ENCODE data around the gene DEPP1. TPM values are rescaled to one million over a fixed set of nuclear protein-coding genes. Genes with fewer than 3 reads are reported as not detected.

Gene DEPP1
- total RNA-seq, 2 experiments from 2014 or later = 0.12 to 0.49 TPM

- no peak for DNase-seq
- peaks cover 22% of the 10 kb centered on the region for H3K4me1 Mint-ChIP-seq
- no peaks in the 10 kb centered on the region for H3K9me3 Mint-ChIP-seq
- no peak overlapping the region for H3K4me3 Mint-ChIP-seq
- H3K27me3 Mint-ChIP-seq = no peaks in the 10 kb centered on the region
- no peaks in the 10 kb centered on the region for H3K36me3 Mint-ChIP-seq
- no peak overlapping the region for H3K27ac Mint-ChIP-seq
Measured at GRCh38 chr10:44976352-44977198, 2.0 kb downstream of the DEPP1 start.

- Mint-ChIP-seq H3K4me3 (no peak overlapping the region), H3K27me3 (no peaks in the 10 kb centered on the region), H3K36me3 (no peaks in the 10 kb centered on the region), H3K4me1 (peaks cover 22% of the 10 kb centered on the region), H3K27ac (no peak overlapping the region), H3K9me3 (no peaks in the 10 kb centered on the region)
- DNase-seq = no peak
Measured at GRCh38 chr10:44975431-44976331, 2.9 kb downstream of the DEPP1 start.

GRCh38 chr10:44974628-44975430, 3.8 kb downstream of the DEPP1 start:
- H3K9me3 Mint-ChIP-seq = no peaks in the 10 kb centered on the region
- no peaks in the 10 kb centered on the region for H3K27me3 Mint-ChIP-seq
- H3K4me1 Mint-ChIP-seq = peaks cover 20% of the 10 kb centered on the region
- DNase-seq = peak; percentile 79
- peak overlapping the region; percentile 73 for H3K4me3 Mint-ChIP-seq
- peak overlapping the region; percentile 73 for H3K27ac Mint-ChIP-seq
- H3K36me3 Mint-ChIP-seq = no peaks in the 10 kb centered on the region

- H3K27ac Mint-ChIP-seq = peak overlapping the region; percentile 73
- H3K4me3 Mint-ChIP-seq = peak overlapping the region; percentile 73
- H3K36me3 Mint-ChIP-seq = no peaks in the 10 kb centered on the region
- no peak for DNase-seq
- no peaks in the 10 kb centered on the region for H3K9me3 Mint-ChIP-seq
- H3K4me1 Mint-ChIP-seq = peaks cover 21% of the 10 kb centered on the region
- no peaks in the 10 kb centered on the region for H3K27me3 Mint-ChIP-seq
Measured at GRCh38 chr10:44974082-44974627, 4.5 kb downstream of the DEPP1 start.

GRCh38 chr10:44973323-44974081, 5.1 kb downstream of the DEPP1 start:
- H3K4me3 Mint-ChIP-seq = no peak overlapping the region
- peaks cover 28% of the 10 kb centered on the region for H3K4me1 Mint-ChIP-seq
- no peaks in the 10 kb centered on the region for H3K9me3 Mint-ChIP-seq
- no peaks in the 10 kb centered on the region for H3K36me3 Mint-ChIP-seq
- H3K27me3 Mint-ChIP-seq = no peaks in the 10 kb centered on the region
- H3K27ac Mint-ChIP-seq = peak overlapping the region; percentile 38
- no peak for DNase-seq

GRCh38 chr10:44972874-44973306, 5.7 kb downstream of the DEPP1 start:
- Mint-ChIP-seq H3K4me3 (no peak overlapping the region), H3K27me3 (no peaks in the 10 kb centered on the region), H3K9me3 (no peaks in the 10 kb centered on the region), H3K27ac (peak overlapping the region; percentile 38), H3K36me3 (no peaks in the 10 kb centered on the region), H3K4me1 (peaks cover 34% of the 10 kb centered on the region)
- no peak for DNase-seq

GRCh38 chr10:44971935-44972757, 6.5 kb downstream of the DEPP1 start:
- Mint-ChIP-seq H3K4me1 (peaks cover 41% of the 10 kb centered on the region), H3K27me3 (no peaks in the 10 kb centered on the region), H3K4me3 (no peak overlapping the region), H3K36me3 (no peaks in the 10 kb centered on the region), H3K9me3 (no peaks in the 10 kb centered on the region), H3K27ac (no peak overlapping the region)
- DNase-seq = no peak

- H3K9me3 Mint-ChIP-seq = no peaks in the 10 kb centered on the region
- peaks cover 41% of the 10 kb centered on the region for H3K4me1 Mint-ChIP-seq
- H3K27ac Mint-ChIP-seq = no peak overlapping the region
- no peaks in the 10 kb centered on the region for H3K36me3 Mint-ChIP-seq
- H3K4me3 Mint-ChIP-seq = no peak overlapping the region
- H3K27me3 Mint-ChIP-seq = no peaks in the 10 kb centered on the region
- no peak for DNase-seq
Measured at GRCh38 chr10:44971434-44971833, 7.2 kb downstream of the DEPP1 start.

- peaks cover 44% of the 10 kb centered on the region for H3K4me1 Mint-ChIP-seq
- H3K27ac Mint-ChIP-seq = no peak overlapping the region
- no peak for DNase-seq
- no peaks in the 10 kb centered on the region for H3K36me3 Mint-ChIP-seq
- H3K27me3 Mint-ChIP-seq = no peaks in the 10 kb centered on the region
- H3K9me3 Mint-ChIP-seq = no peaks in the 10 kb centered on the region
- no peak overlapping the region for H3K4me3 Mint-ChIP-seq
Measured at GRCh38 chr10:44970812-44971395, 7.7 kb downstream of the DEPP1 start.

- Mint-ChIP-seq H3K4me1 (peaks cover 52% of the 10 kb centered on the region), H3K9me3 (no peaks in the 10 kb centered on the region), H3K27me3 (no peaks in the 10 kb centered on the region), H3K36me3 (no peaks in the 10 kb centered on the region), H3K27ac (no peak overlapping the region), H3K4me3 (no peak overlapping the region)
- DNase-seq = no peak
Measured at GRCh38 chr10:44969854-44970253, 8.8 kb downstream of the DEPP1 start.

GRCh38 chr10:44968500-44969400, 9.9 kb downstream of the DEPP1 start:
- H3K4me3 Mint-ChIP-seq = peak overlapping the region; percentile 3
- peak overlapping the region; percentile 79 for H3K27ac Mint-ChIP-seq
- H3K4me1 Mint-ChIP-seq = peaks cover 52% of the 10 kb centered on the region
- no peaks in the 10 kb centered on the region for H3K36me3 Mint-ChIP-seq
- H3K27me3 Mint-ChIP-seq = no peaks in the 10 kb centered on the region
- peak; percentile 39 for DNase-seq
- no peaks in the 10 kb centered on the region for H3K9me3 Mint-ChIP-seq

- Mint-ChIP-seq H3K4me3 (peak overlapping the region; percentile 29), H3K27ac (peak overlapping the region; percentile 79)
Measured at GRCh38 chr10:44968091-44968490, 10.5 kb downstream of the DEPP1 start.

More at GRCh38 chr10:44968091-44968490, 10.5 kb downstream of the DEPP1 start:
- Mint-ChIP-seq H3K4me1 (peaks cover 45% of the 10 kb centered on the region), H3K27me3 (no peaks in the 10 kb centered on the region), H3K9me3 (no peaks in the 10 kb centered on the region), H3K36me3 (no peaks in the 10 kb centered on the region)
- DNase-seq = peak; percentile 24
